AG10803 (cell line): ENCODE measurements around the gene POTEI.
"Not testable (repeated sequence)": the region's sequence is repeated elsewhere in the genome, so short reads cannot be mapped to it uniquely, and the experiment has no call there.

Source experiments
- DNase-seq: peaks from one replicate; pipeline ENCODE4 v3.0.0; 2010; ENCODE audit warnings: low read depth
- H3K4me3 ChIP-seq: 2 replicates; pipeline ENCODE4 v1.5.1; 2011; ENCODE audit warnings: mild to moderate bottlenecking, low read length, control low read depth

The POTEI gene

GRCh38 chr2:130510807-130511746 is 1.9 kb upstream of the POTEI start:
- H3K4me3 ChIP-seq, DNase-seq: not testable (repeated sequence)

GRCh38 chr2:130491073-130491472 is 18.1 kb downstream of the POTEI start:
- not testable (repeated sequence) for H3K4me3 ChIP-seq, DNase-seq

- H3K4me3 ChIP-seq, DNase-seq: not testable (repeated sequence)
Measured at GRCh38 chr2:130455413-130455812, 53.7 kb downstream of the POTEI start.

GRCh38 chr2:130454712-130455083 is 54.4 kb downstream of the POTEI start:
- DNase-seq, H3K4me3 ChIP-seq: not testable (repeated sequence)

- not testable (repeated sequence) for H3K4me3 ChIP-seq, DNase-seq
Measured at GRCh38 chr2:130453955-130454711, 55.0 kb downstream of the POTEI start.

- not testable (repeated sequence) for H3K4me3 ChIP-seq, DNase-seq
Measured at GRCh38 chr2:130452897-130453296, 56.2 kb downstream of the POTEI start.

- not testable (repeated sequence) for H3K4me3 ChIP-seq, DNase-seq
Measured at GRCh38 chr2:130451823-130452222, 57.3 kb downstream of the POTEI start.

- not testable (repeated sequence) for H3K4me3 ChIP-seq, DNase-seq
Measured at GRCh38 chr2:130451278-130451677, 57.9 kb downstream of the POTEI start.

- not testable (repeated sequence) for DNase-seq, H3K4me3 ChIP-seq
Measured at GRCh38 chr2:130450366-130450765, 58.8 kb downstream of the POTEI start.

- peak; percentile 2 for DNase-seq
Measured at GRCh38 chr2:130427631-130428030, 81.5 kb downstream of the POTEI start.

GRCh38 chr2:130418845-130419244 is 90.3 kb downstream of the POTEI start:
- not testable (repeated sequence) for DNase-seq, H3K4me3 ChIP-seq

More at GRCh38 chr2:130427631-130428030, 81.5 kb downstream of the POTEI start:
- not testable (repeated sequence) for H3K4me3 ChIP-seq

- H3K4me3 ChIP-seq, DNase-seq: not testable (repeated sequence)
Measured at GRCh38 chr2:130416693-130417092, 92.4 kb downstream of the POTEI start.
